NCI-H2029 (cell line): ENCODE measurements around the gene TMEM219.

Experiments used
- DNase-seq: peaks from one replicate; lab custom pipeline; 2025; lab: John Stamatoyannopoulos, UW

The TMEM219 gene

DNA sequence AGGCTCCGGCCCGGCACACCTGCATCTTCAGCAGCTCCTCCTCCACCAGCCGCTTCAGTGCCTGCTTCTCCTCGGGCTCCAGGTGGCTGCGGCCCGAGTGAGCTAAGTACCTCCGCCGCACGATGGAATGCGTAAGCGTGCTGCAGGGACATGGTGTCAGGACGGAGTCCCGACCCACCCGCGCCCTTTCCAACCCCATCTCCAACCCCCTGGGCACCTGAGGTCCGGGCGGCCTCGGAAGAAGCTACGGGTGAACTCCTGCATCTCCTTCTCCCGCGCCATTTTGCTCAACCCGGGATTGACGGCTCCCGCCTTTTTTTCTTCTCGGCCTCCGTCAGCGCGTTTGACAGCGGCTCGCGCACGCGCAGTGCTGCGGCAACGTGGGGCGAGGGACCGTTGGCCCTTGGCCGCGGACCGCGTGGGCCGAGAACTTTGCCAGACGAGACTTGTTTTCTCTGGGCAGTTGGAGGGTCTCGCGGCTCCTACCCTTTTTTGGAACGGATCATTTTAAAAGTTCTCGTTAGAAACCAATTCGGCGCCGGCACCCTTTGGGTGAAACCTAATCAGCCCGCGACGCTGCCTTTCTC is 33.5 kb downstream of the TMEM219 start, which contains the start of gene HIRIP3:
TSS of gene HIRIP3 (minus strand) at position 294 of the 587 bp plus-strand sequence. CDS start at position 282, 12 bp downstream.
- peak; percentile 82 for DNase-seq

DNA sequence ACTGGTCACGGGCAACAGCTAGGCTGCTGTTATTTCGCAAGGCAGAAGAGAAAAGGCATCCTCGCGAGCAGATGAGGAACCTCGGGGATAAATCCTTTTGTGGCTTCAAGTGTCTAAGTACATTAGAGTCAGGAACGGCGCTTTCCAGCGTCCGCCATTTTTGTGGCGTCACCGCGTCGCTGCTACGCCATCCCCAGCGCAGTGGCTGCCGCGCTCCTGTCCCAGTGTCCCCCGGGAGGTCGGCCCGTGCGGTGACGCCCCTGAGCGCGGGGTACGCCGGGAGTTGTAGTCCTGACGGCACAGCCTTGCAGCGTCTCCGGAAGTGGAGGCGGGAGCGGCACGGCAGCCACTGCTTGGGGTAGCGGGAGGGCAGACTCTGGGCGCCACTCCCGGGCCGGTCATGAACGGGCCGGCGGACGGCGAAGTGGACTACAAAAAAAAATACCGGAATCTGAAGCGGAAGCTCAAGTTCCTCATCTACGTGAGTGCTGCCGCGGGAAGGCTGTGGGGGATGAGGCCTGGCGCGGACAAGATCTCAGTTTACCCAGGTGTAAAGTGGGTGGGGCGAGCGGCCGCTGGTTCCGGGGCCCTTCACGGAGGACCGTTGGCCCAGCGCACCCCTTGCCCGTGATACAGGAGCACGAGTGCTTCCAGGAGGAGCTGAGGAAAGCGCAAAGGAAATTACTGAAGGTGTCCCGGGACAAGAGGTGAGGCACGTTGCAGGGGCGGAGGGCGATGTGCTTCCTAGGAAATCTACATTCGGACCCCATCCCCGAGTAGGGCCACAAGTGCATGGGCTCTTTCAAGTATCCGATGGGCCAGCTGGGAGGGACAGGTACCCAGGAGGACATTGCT is 34.3 kb downstream of the TMEM219 start, which contains the start of gene INO80E:
TSS of gene INO80E (plus strand) at position 331 of the 855 bp plus-strand sequence. CDS start at position 401, 70 bp downstream.
- peak; percentile 93 for DNase-seq

DNA sequence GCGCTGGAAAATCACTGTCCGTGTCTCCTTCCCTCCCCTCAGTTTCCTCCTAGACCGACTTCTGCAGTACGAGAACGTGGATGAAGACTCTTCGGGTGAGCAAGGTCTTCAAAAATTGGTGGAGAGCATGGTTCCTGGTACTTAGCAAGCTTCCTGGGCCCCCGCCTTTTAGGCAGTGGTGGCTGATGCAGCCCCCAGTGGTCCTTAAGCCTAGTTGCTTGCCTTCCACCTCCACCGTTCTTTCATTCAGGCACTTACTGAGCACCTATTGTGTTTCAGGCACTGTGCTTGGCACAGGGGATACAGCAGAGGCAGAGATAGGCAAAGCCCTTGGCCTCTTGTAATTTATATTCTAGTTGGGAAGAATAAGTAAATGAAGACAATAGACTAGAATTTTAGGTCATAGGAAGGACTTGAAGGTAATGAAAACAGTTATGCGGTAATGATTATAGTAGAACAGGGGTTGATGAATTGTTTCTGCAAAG is 34.9 kb downstream of the TMEM219 start:
- no peak for DNase-seq

DNA sequence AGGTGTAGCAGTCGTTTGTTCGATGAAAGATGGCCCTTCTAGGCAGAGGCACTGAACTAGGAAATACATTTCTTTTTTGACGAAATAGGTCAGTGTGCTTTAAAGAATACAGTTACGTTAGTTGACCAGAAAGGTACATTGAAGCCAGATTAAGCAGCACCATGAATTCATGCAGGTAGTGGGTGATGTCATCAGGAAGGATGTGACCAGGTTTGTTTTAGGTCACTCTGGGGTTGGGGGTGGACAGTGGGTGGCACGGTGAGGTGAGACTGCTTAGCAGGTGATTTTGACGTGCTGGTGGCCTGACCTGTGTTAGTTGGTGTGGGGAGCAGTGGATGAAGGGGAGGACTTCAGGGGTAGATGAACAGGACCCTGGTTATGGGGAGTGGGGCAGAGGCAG is 37.7 kb downstream of the TMEM219 start:
- no peak for DNase-seq

DNA sequence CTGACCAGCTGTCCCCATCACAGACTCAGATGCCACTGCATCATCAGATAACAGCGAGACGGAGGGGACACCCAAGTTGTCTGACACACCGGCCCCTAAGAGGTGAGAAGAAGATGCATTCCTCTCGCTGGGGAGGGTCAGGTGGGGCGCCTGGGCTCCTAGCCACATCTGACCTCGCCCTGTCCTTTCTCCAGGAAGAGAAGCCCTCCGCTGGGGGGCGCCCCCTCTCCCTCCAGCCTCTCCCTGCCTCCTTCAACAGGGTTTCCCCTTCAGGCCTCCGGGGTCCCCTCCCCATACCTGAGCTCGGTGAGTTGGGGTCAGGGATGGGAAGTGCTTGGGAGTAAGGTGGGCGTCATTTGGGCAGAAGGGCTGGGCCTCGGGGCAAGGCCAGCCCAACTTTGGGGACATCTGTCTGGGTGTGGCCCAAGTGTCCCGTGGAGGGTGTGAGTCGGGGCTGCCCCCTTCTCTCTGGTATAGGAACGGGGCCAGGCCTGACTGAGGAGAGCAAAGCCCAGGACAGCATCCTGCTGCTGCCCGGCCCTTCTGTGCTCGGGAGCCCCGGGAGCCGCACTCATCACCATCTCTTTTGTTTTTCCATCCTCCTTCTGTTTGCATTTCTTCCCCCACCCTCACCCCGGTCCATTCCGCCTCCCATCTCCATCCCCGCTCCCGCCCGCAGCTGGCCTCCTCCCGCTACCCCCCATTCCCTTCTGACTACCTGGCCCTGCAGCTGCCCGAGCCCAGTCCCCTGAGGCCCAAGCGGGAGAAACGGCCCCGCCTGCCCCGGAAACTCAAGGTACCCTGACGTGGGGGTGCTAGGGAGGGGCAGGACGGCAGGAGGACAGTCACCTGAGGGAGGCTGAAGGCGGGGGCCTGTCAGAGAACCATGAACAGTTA is 39.1 kb downstream of the TMEM219 start:
- no peak for DNase-seq

DNA sequence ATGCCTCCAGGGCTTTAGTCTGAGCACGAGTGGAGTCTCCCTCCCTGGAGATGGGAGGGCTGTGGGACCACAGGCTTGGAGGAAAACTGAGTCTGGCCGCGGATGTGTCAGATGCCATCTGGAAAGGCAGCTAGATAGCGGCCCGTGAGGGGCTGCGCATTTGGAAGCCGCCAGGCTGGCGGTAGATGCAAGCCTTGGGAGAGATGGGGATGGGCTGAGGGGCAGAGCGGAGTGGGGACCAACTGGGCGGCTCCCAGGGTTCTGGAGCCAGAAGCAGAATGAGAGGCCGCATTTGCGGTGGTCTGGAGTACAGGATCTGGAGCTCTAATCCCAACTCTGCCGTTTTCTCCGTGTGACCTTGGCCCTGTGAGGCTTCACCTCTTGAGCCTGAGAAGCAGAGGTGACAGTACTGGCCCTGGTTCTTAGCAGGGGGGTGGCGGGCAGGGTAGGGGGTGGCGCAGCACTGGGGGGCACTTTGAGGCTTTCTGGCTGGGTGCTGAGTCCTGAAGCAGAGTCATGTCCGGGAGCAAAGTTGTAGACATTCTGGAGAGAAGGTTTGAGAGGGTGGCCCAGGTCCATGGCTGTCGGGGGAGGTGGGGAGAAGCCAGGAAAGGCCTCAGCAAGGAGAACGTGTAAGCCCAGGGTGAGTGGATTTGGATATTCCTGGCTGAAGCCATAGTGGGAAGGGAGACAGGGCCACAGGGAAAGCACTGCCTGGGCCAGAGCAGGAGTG is 40.9 kb downstream of the TMEM219 start:
- DNase-seq = no peak

DNA sequence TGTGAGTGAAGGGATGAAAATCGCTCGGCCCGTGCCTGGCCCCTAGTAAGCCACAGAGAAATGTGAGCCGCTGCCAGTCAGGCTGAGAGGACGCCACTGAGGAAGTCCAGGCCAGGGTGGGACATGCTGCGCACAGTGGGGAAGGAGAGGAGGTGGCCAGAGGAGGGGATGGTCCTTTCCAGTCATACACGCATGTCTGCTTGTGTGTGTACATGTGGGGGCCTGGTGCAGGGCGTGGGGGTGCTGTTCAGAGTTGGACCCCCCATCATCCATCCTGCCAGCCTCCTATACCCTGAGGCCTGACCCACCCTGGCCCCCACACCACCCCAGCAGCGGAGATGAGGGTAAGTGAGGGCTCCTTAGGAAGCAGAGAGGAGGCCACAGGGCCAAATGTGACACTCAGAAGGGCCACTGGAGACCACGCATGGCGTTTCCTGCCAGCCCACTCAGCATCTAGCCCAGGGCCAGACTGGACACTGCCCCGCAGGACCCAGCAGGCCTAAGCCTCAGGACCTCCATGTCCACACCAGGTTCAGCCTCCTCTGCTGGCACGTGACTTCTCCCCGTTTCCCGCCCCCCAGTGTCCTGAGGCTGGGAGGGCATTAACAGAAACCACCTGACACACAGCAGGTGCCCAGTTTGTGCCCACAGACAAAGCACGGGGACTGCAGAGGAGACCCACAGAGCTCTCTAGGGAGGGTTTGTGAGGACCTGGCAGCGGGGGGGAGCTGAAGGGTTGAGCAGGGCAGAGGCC is 42.0 kb downstream of the TMEM219 start:
- no peak for DNase-seq

DNA sequence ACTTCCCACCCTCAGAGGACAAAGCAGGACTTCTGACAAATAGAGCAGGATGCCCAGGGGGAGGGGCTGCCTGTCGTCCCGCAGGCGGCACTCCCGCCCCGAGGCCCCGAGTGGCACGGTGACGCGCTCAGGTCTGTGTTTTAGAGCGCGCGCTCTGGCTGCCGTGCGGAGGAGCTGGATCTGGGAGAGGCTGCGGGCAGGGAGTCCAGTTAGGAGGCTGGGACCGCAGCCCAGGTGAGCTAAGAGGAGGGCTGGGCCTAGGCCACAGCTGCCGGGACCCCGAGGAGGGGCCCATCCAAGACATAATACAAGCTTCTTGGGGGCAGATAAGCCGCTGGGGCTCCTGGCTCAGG is 42.5 kb downstream of the TMEM219 start:
- DNase-seq = peak; percentile 83

DNA sequence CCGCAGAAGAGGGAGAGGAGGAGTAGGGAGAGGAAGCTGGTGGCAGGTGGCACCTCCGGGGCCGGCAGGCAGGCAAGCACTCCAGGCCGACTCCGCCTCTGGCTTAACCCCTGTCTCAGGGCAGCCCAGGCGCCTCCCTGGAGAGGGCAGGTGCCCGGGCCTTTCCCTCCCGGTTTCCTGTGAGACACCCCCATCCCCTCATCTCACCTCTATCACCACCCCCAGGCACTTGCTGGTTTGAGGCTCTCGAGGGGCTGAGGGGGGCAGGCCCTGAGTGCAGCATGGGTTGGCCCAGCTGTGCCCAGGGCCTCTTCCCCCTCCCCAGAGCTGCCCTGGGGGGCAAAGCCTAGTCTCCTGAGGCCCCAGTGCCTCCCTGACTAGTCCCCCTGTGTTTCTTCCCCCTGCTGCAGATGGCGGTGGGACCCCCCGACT is 42.9 kb downstream of the TMEM219 start:
- peak; percentile 83 for DNase-seq

DNA sequence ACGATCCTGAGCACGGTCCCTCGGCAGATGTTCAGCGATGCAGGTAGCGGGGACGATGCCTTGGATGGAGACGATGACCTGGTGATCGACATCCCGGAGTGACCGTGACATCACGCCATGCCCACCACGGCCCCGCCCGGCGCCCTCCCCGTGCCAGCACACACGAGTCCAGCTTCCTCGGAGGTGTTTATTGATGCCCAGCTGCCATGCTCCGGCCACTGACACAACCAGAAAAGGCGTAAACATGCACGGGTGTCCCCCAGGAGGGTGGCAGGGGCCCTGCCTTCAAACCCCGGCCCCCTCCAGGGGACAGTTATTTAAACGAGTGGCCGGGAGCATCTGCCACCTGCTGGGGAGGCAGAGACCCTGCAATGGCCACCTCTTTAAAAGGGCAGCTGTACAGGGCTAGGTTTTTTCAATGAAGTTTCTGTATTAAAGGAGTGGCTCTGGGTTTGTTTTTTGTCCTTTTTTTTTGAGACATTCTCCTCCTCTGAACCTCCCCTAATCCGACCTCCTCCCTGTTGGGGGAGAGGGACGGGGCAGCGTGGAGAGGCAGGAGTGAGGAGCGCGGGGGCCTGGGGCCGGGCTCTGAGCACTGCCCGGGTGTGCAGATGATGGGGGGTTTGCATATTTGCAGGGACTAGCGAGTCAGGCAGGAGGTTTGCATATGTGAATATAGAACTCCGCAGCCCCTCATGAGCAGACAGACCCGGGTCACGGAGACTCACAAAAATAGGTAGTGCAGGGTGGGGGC is 43.6 kb downstream of the TMEM219 start:
- peak; percentile 48 for DNase-seq

DNA sequence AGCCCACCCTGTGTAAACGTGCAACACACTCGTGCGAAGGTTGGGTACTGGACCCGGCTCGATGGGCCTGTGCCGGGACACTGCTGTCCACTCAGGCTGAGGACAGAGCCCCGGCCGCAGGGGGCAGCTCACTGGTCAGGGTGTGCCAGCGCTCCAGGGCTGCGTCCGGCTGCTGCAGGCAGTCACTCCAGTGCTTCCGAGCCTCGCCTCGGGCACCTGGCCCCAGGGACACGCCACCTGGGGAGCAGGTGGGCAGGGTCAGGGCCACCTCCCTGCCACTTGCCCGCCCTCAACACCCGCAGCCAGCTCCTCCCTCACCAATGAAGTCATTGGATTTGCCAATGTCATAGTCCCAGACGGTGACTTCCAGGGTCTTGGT is 44.2 kb downstream of the TMEM219 start:
- DNase-seq = no peak

DNA sequence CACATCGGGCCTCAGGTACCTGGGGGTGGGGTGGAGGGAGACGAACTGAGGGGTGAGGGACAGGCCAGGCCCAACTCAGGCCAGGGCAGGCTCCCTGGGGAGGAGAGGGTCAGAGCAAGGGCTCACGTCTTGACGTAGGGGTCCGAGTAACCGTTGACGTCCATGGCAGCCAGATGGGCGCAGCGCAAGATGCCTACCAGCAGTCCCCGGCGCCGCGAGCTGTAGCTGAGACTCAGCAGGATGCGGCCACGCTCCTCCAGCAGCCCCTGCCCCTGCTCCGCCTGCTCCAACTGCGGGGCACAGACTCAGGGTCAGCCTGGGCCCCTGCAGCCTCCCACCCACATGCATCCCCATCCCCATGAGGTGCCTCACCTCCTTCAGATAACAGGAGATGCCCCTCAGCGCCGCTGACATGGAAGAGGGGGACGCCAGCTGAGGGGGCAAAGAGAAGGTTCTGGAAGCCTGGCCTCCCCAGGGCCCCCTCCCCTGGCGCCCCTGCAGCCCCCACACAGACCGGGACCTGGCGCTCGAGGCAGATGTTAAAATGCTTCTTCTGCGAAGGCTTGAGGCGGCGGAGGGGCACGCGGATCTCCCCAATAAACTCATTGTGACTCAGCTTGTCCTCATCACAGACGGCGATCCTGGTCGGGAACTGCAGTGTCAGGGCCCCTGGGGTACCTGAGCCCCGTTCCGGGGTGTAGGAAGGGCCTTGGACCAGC is 44.9 kb downstream of the TMEM219 start:
- no peak for DNase-seq

DNA sequence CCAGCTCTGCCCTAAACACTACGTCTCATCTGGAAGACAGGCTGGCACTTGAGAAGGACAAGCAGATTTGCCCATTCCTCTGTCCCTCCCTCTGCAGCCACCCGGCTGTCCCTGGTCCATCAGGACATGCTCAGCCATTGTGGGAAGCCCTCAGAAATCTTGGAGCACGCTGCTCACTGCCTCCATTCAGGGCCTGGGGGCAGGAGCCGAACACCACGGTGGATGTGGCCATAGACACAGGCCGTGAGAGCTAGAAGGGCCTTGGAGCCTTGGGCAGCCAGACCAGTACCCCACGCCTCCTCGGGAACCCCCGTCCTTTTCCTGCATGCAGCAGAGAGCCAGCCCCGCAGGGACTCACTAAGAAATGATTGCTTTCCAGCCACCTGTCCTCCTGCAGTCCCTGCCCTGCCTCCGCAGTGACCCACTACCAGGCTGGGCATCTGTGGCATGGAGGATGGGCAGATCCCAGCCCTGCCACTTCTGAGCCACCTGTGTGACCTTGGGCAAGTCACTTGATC is 45.6 kb downstream of the TMEM219 start:
- no peak for DNase-seq

DNA sequence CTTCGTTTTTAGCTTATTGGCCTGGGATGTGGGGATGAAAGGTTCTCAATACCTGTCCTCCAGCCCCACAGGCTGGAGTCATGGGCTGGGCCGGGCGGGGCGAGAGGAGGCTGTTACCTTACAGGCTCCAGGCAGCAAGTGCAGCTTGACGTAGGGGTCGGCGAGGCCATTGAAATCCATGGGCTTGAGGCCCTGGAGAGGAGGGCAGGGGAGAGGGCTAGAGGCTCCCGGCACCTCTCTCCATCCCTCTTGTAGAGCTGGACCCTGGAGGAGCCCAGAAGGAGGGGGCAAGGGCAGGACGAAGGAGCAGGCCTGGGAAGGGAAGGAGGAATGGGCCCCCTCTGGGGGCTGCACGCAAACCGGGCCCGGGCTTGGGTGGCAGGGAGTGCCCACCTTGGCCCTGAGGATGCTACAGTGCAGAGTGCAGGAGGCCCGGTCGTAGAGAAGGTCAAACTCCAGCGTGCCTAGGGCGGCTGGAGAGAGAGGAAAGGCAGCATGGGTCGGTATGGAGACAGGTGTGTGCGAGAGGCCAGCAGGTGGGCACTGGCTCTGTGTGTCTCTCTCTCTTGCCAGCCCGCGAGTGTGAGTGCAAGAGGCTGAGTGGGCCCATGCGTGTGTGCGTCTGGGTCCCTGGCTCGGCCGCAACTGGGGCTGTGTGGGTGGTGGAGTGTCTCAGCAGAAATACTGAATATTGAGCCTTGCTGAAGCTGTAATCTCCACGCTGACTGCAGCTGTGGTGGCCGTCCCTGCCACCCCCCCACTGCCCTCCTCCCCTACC is 47.4 kb downstream of the TMEM219 start:
- no peak for DNase-seq

DNA sequence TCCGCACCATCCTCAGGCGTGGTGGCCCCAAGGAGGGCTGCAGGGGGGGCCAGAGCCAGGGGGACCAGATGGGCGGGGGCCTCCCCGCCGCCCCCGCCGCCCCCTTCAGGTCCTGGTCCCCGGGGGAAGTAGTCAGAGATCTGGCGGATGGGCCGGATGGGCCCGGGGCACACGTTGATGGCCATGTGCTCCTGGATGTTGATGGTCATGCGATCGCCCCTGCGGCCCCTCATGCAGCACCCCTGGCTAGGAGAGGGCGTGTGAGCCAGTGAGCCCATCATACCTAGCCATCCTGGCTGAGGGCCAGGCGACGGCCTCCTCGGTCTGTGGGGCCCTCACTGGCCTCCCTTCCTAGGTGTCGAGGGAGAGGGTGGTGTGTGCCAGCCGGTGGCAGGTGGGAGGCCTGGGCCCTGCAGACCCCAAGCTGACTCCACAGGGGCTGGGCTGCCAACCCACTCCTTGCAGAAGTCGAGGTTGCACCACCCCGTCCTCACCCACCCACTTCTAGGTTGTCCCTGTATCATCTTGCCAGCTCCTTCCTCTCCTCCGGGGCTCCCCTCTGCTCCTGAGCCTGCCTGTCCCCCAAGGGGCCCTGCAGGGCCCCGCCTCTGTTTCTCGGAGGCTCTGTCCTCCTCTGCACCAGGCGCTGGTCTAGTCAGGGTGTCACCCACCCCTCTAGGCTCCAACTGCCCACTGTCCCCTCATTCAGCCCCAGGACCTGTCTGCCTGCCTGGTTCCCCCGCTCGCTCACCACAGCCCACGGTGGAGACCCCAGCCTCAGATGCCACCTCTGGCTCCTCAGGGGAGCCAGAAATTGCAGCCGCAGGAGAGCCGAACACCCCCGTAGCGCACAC is 48.3 kb downstream of the TMEM219 start:
- no peak for DNase-seq

DNA sequence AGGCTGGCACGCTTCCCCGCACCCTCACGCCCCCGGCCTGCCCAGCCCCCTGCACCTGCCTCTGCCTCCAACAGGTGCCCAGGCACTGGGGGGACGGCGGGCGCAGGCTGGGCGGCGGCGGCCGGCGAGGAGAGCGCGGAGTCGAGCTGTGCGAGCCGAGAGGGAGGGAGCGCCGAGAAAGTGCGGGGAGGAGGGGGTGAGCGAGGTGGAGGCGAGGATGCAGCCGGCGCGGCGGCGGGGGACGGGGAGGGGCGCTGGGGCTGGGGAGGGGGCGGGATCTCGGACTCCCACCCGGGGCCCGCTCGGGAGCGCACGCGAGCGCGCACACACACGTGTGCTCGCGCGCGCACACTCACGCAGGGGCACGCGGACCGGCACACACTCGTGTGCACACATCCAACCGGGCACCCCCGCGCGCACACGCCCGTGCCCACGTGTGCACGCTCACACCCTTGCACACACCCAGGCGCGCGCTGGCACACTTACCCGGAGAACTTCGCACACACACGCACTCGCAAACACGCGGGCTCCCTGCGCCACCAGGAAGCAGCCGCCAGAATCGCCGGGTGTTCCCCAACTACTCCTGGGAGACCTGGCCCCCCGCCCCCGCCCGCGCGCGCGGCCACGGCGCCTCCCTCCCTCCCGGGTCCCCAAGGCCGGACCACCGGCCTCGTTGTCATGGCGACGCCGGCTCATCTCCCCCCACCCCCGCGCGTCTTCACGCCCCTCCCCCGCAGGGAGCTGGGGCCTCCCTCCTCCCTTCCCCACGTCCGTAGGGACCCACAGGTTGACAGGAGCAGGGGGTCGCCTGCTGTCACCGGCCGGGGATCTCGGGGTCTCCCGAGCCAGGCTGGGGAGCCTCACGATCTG is 49.2 kb downstream of the TMEM219 start, which contains the start of gene DOC2A:
TSS of gene DOC2A (minus strand) at position 184 of the 870 bp plus-strand sequence. CDS start 805 bp downstream, outside the sequence.
- DNase-seq = no peak
